Stimulated activated CD4-positive, alpha-beta T cell treated with anti-CD3 and anti-CD28 coated beads, Interleukin-4, amount 100 ng/mL, for 24 hours (primary cell): Measurements from ENCODE around the gene PDE6H.

Experiments
- DNase-seq: peaks from one replicate; pipeline ENCODE4 v3.0.0-alpha.2; 2020

PDE6H gene

GRCh38 chr12:15007551-15007950, 34.7 kb downstream of the PDE6H start:
- no peak for DNase-seq

- no peak for DNase-seq
Observed at GRCh38 chr12:15011162-15011561, 38.3 kb downstream of the PDE6H start.

- DNase-seq, result no peak
Observed at GRCh38 chr12:15013634-15014179, 40.9 kb downstream of the PDE6H start.

- no peak for DNase-seq
Observed at GRCh38 chr12:15014708-15015107, 41.9 kb downstream of the PDE6H start.

GRCh38 chr12:15015121-15015520, 42.3 kb downstream of the PDE6H start:
- no peak for DNase-seq

GRCh38 chr12:15020156-15020555, 47.3 kb downstream of the PDE6H start:
- no peak for DNase-seq
